PC-9 (cell line): Measurements from ENCODE around the gene TM2D1. TPM values are rescaled to one million over a fixed set of nuclear protein-coding genes. Genes with fewer than 3 reads are reported as not detected.
"Not testable (repeated sequence)": the region's sequence is repeated elsewhere in the genome, so short reads cannot be mapped to it uniquely, and the experiment has no call there.

Experiments
- BruUV-seq: library from RNA; stranded (reverse); fragments of 400-500 nt; replicated peaks from 2 replicates; lab custom pipeline; 2021; lab: Mats Ljungman, UMichigan
- CTCF ChIA-PET: fragments of 300-600 bp; sonication (Branson Sonifier 250); formaldehyde crosslinking; loops from one replicate; lab custom pipeline; 2022; ENCODE audit warnings: antibody characterized with exemption; lab: Charles Lee
- POLR2A ChIA-PET: fragments of 300-600 bp; sonication (Branson Sonifier 250); formaldehyde crosslinking; loops from one replicate; lab custom pipeline; 2022; ENCODE audit warnings: antibody characterized with exemption; ENCODE audit not compliant: unreplicated experiment; lab: Charles Lee
- DNase-seq, 2 experiments: peaks; one replicate each; pipeline versions ENCODE4 v3.0.0 to v3.0.0-alpha.2; 2015 to 2022; ENCODE audit warnings: mixed read lengths in 1 of 2
- H2AFZ ChIP-seq: fragments of 200-600 bp; sonication (generic); 2 replicates; pipeline ENCODE4 v1.8.1; 2017; ENCODE audit warnings: antibody characterized with exemption
- H3F3A ChIP-seq: fragments of 200-600 bp; sonication (generic); 2 replicates; pipeline ENCODE4 v1.8.1; 2017; ENCODE audit warnings: antibody characterized with exemption, mild to moderate bottlenecking, low read depth; ENCODE audit not compliant: insufficient read depth
- H3K27ac ChIP-seq: fragments of 200-600 bp; sonication (generic); 2 replicates; pipeline ENCODE4 v1.6.1; 2016; ENCODE audit warnings: mixed run types
- H3K27me3 ChIP-seq: fragments of 200-600 bp; sonication (generic); 2 replicates; pipeline ENCODE4 v1.6.1; 2016; ENCODE audit warnings: low read depth, mixed run types; ENCODE audit not compliant: insufficient read depth
- H3K36me3 ChIP-seq: fragments of 200-600 bp; sonication (generic); 2 replicates; pipeline ENCODE4 v1.6.1; 2016; ENCODE audit warnings: low read depth, mixed run types
- H3K4me1 ChIP-seq: fragments of 200-600 bp; sonication (generic); replicated peaks from 2 replicates; pipeline ENCODE4 v1.6.1; 2016; ENCODE audit warnings: mixed run types; ENCODE audit not compliant: insufficient read depth
- H3K4me2 ChIP-seq: fragments of 200-600 bp; sonication (generic); 2 replicates; pipeline ENCODE4 v1.6.1; 2017; ENCODE audit warnings: mixed run types
- H3K4me3 ChIP-seq: fragments of 200-600 bp; sonication (generic); 2 replicates; pipeline ENCODE4 v1.6.1; 2016; ENCODE audit warnings: mixed run types
- H3K79me2 ChIP-seq: fragments of 200-600 bp; sonication (generic); 2 replicates; pipeline ENCODE4 v1.6.1; 2017; ENCODE audit warnings: low read depth, mixed run types
- H3K9me2 ChIP-seq: fragments of 200-600 bp; sonication (generic); 2 replicates; pipeline ENCODE4 v1.8.1; 2017; ENCODE audit warnings: mild to moderate bottlenecking; ENCODE audit not compliant: insufficient read depth
- H3K9me3 ChIP-seq: fragments of 200-600 bp; sonication (generic); 2 replicates; pipeline ENCODE4 v1.8.1; 2016; ENCODE audit warnings: low read depth; ENCODE audit not compliant: insufficient read depth
- H4K20me1 ChIP-seq: fragments of 200-600 bp; sonication (generic); 2 replicates; pipeline ENCODE4 v1.8.1; 2017; ENCODE audit not compliant: insufficient read depth
- CTCF ChIP-seq: fragments of 200-600 bp; sonication (generic); conservative IDR thresholded peaks from 2 replicates; pipeline ENCODE4 v1.6.1; 2017; ENCODE audit warnings: mixed run types, antibody characterized with exemption, mild to moderate bottlenecking, moderate library complexity
- EZH2 ChIP-seq: fragments of 200-600 bp; sonication (generic); IDR thresholded peaks from 2 replicates; pipeline ENCODE4 v1.8.0; 2017; ENCODE audit warnings: antibody characterized with exemption, low read depth
- intact Hi-C: fragments of 100-400 bp; cut with micrococcal nuclease; formaldehyde crosslinking; loops from one replicate; pipeline ENCODE4 v1.10.0; 2022; ENCODE audit not compliant: unreplicated experiment
- total RNA-seq: library from RNA; stranded (reverse); gene quantifications from 2 replicates; pipeline ENCODE4 v1.2.3, GENCODE V29; 2021

TM2D1 gene
- total RNA-seq, 1 experiment from 2014 or later, result 36.8 TPM

- no peaks in the 10 kb centered on the region for H3K79me2 ChIP-seq
- ChIA-PET POLR2A (no interaction called here), CTCF (no interaction called here)
- H4K20me1 ChIP-seq, result no peaks in the 10 kb centered on the region
- H3K36me3 ChIP-seq, result peaks cover 4% of the 10 kb centered on the region; the same call in 1 of the 2 replicates
- H3K9me2 ChIP-seq, result no peaks in the 10 kb centered on the region
- intact Hi-C loops, result no loop called here
- H3K27ac ChIP-seq, result no peak overlapping the region
- no TSS peak for BruUV-seq
- no peak overlapping the region for H3K4me3 ChIP-seq
- no peaks in the 10 kb centered on the region for H3K4me1 ChIP-seq
- H3K4me2 ChIP-seq, result no peak overlapping the region
- DNase-seq, result no peak
- H3K27me3 ChIP-seq, result no peaks in the 10 kb centered on the region
- H2AFZ ChIP-seq, result no peak overlapping the region
- H3K9me3 ChIP-seq, result no peaks in the 10 kb centered on the region
- peaks cover 4% of the 10 kb centered on the region; the same call in 1 of the 2 replicates for H3F3A ChIP-seq
- TF ChIP-seq EZH2 (no peak), CTCF (no peak)
Observed at GRCh38 chr1:61680500-61680899, 44.4 kb downstream of the TM2D1 start.

GRCh38 chr1:61676881-61677280, 48.1 kb downstream of the TM2D1 start:
- H3K4me1 ChIP-seq, BruUV-seq, H4K20me1 ChIP-seq, H2AFZ ChIP-seq, H3K4me3 ChIP-seq, H3K79me2 ChIP-seq, DNase-seq, H3K9me2 ChIP-seq, H3K36me3 ChIP-seq, H3K4me2 ChIP-seq, H3K27me3 ChIP-seq, intact Hi-C loops, POLR2A ChIA-PET, H3K27ac ChIP-seq, CTCF ChIA-PET, H3K9me3 ChIP-seq: not testable (repeated sequence)
- peaks cover 18% of the 10 kb centered on the region for H3F3A ChIP-seq

GRCh38 chr1:61674221-61674620, 50.7 kb downstream of the TM2D1 start:
- BruUV-seq, result no TSS peak
- TF ChIP-seq CTCF, result no peak
- TF ChIP-seq EZH2, result no peak
- POLR2A ChIA-PET, result interaction anchor here (0.6 kb wide), 1 partner anchor 645 kb away, joined by 3 read pairs; no protein-coding TSS in a partner anchor

GRCh38 chr1:61672376-61672775, 52.6 kb downstream of the TM2D1 start:
- Histone ChIP-seq H2AFZ (no peak overlapping the region), H4K20me1 (no peaks in the 10 kb centered on the region), H3K4me2 (no peak overlapping the region), H3K79me2 (no peaks in the 10 kb centered on the region), H3K9me2 (no peaks in the 10 kb centered on the region), H3K4me3 (no peak overlapping the region), H3K27ac (no peak overlapping the region), H3K9me3 (no peaks in the 10 kb centered on the region; the same call in 1 of the 2 replicates), H3K36me3 (no peaks in the 10 kb centered on the region), H3K27me3 (no peaks in the 10 kb centered on the region), H3K4me1 (no peaks in the 10 kb centered on the region), H3F3A (peaks cover 14% of the 10 kb centered on the region)
- DNase-seq, result no peak
- intact Hi-C loops, result no loop called here
- TF ChIP-seq CTCF (no peak), EZH2 (no peak)
- ChIA-PET POLR2A (no interaction called here), CTCF (no interaction called here)
- BruUV-seq, result no TSS peak

More at GRCh38 chr1:61674221-61674620, 50.7 kb downstream of the TM2D1 start:
- Histone ChIP-seq H3K9me2 (no peaks in the 10 kb centered on the region), H3F3A (peaks cover 14% of the 10 kb centered on the region), H2AFZ (no peak overlapping the region), H3K4me1 (no peaks in the 10 kb centered on the region), H3K9me3 (no peaks in the 10 kb centered on the region; the same call in 1 of the 2 replicates), H3K36me3 (no peaks in the 10 kb centered on the region), H3K4me2 (no peak overlapping the region), H3K79me2 (no peaks in the 10 kb centered on the region), H3K27me3 (no peaks in the 10 kb centered on the region), H3K27ac (0 out of 2 replicates have a peak overlapping the region, but pooled peaks have one; percentile 16), H4K20me1 (no peaks in the 10 kb centered on the region), H3K4me3 (no peak overlapping the region)
- CTCF ChIA-PET, result no interaction called here
- intact Hi-C loops, result no loop called here
- DNase-seq, result no peak
